Esophagus (tissue), 2 donors: Measurements from ENCODE around the gene COPG1. TPM values are rescaled to one million over a fixed set of nuclear protein-coding genes. Genes with fewer than 3 reads are reported as not detected.

Experiments used
- H3K27ac ChIP-seq, 2 donors: one replicate each; pipeline ENCODE4 v1.5.1; 2013; ENCODE audit warnings: low read depth in 2 of 2, mild to moderate bottlenecking in 2 of 2, inconsistent platforms in 1 of 2, low read length in 1 of 2, moderate library complexity in 1 of 2
- H3K27me3 ChIP-seq, 2 donors: one replicate each; pipeline ENCODE4 v1.6.1; 2013; ENCODE audit warnings: low read length in 2 of 2, control low read depth in 1 of 2, mild to moderate bottlenecking in 1 of 2; ENCODE audit not compliant: insufficient read depth in 2 of 2, control insufficient read depth in 1 of 2
- H3K36me3 ChIP-seq, 2 donors: one replicate each; pipeline ENCODE4 v1.6.1; 2013; ENCODE audit warnings: low read length in 1 of 2; ENCODE audit not compliant: control insufficient read depth in 2 of 2, insufficient read depth in 2 of 2
- H3K4me1 ChIP-seq, 2 donors: one replicate each; pipeline ENCODE4 v1.6.1; 2013; ENCODE audit warnings: low read length in 1 of 2; ENCODE audit not compliant: control insufficient read depth in 2 of 2, insufficient read depth in 2 of 2
- H3K4me3 ChIP-seq, 2 donors: one replicate each; pipeline ENCODE4 v1.5.1; 2013; ENCODE audit warnings: low read length in 2 of 2, mild to moderate bottlenecking in 2 of 2, low read depth in 1 of 2, moderate library complexity in 1 of 2
- H3K9me3 ChIP-seq, 2 donors: one replicate each; pipeline ENCODE4 v1.6.1; 2013; ENCODE audit warnings: mild to moderate bottlenecking in 2 of 2, low read depth in 1 of 2, low read length in 1 of 2, moderate library complexity in 1 of 2; ENCODE audit not compliant: control insufficient read depth in 2 of 2, insufficient read depth in 1 of 2
- WGBS, 2 donors: extraction: QIAGEN DNeasy Blood & Tissue Kit; methylation state at CpG; one replicate each; pipeline ENCODE4 v1.1.7; 2013; 5-methylcytosine and 5-hydroxymethylcytosine counted together
- polyA plus RNA-seq, 2 donors: library from polyadenylated mRNA; stranded (reverse); fragments of 200-250 nt; gene quantifications; one replicate each; pipeline ENCODE4 v1.2.3, GENCODE V29; 2013
- donor health status: healthy with polysubstance abuse.
- donor health status: Bipolar disorder and iron deficiency.

The COPG1 gene
- polyA plus RNA-seq, 2 donors, result 75.6 TPM

- H3K36me3 ChIP-seq, result peaks cover 0 to 2% of the 10 kb centered on the region in 2 donors
- H3K4me3 ChIP-seq, result no peak overlapping the region
- 90 to 91% methylated on average over 3 of the region's 3 CpGs for WGBS, 2 donors
- peaks cover 3 to 17% of the 10 kb centered on the region in 2 donors for H3K4me1 ChIP-seq
- peak overlapping the region; percentile 83 to 85 for H3K27ac ChIP-seq
- no peaks in the 10 kb centered on the region for H3K9me3 ChIP-seq
- no peaks in the 10 kb centered on the region for H3K27me3 ChIP-seq
Observed at GRCh38 chr3:129311054-129311902, 61.9 kb downstream of the COPG1 start.

DNA sequence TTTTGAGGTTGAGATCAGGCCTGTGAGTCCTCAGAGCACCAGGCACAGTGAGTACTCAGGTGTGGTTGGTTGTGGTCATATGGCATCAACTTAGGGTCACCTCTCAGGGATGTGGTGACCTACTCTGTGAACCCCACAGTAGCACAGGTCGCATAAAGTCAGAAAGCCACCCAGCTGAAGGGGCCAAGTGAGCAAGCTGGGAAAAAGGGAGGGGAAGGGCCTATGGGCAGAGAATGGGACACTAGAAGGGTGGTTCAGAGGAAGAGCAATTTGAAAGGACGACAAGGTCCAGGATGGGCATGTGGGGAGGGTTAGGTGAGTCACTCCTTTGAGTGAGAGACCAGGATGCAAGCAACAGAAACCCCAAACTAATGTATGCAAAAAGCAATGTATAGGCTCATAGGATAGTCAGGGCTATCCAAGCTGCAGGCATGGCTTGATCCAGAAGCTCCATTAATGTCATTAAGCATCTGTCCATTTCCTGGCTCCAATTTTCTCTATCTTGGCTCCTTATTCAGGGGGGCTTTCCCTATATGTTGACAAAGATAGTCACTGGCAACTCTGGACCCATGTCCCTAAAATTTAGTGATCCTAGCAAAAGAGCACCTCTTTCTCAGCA lies 62.7 kb downstream of the COPG1 start:
- Histone ChIP-seq H3K4me1 (peaks cover 8 to 17% of the 10 kb centered on the region in 2 donors), H3K36me3 (peaks cover 0 to 2% of the 10 kb centered on the region in 2 donors), H3K4me3 (no peak overlapping the region), H3K27me3 (no peaks in the 10 kb centered on the region), H3K9me3 (no peaks in the 10 kb centered on the region), H3K27ac (peak overlapping the region in 1 of 2 donors; percentile 23)
- WGBS, 2 donors, result 69 to 72% methylated on average over 2 of the region's 2 CpGs

- Histone ChIP-seq H3K9me3 (no peaks in the 10 kb centered on the region), H3K27me3 (no peaks in the 10 kb centered on the region), H3K4me1 (peaks cover 9 to 17% of the 10 kb centered on the region in 2 donors), H3K27ac (peak overlapping the region; percentile 11 to 77), H3K36me3 (no peaks in the 10 kb centered on the region), H3K4me3 (no peak overlapping the region)
Observed at GRCh38 chr3:129312671-129313414, 63.4 kb downstream of the COPG1 start.

DNA sequence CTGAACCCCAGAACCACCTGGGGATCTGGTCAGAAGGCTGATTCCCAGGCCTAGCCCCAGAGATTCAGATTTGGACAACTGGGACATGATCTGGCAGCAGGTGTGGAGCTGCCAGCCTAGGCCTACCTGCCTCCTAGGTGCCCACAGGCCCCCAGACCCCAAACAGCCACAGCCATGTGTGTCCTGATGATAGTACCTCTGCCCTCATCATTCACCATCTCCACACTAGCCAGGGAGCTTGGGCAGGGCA lies 63.9 kb downstream of the COPG1 start:
- Histone ChIP-seq H3K4me3 (no peak overlapping the region), H3K4me1 (peaks cover 9 to 17% of the 10 kb centered on the region in 2 donors), H3K36me3 (no peaks in the 10 kb centered on the region), H3K9me3 (no peaks in the 10 kb centered on the region), H3K27me3 (no peaks in the 10 kb centered on the region), H3K27ac (peak overlapping the region; percentile 77 to 90)

- peaks cover 9 to 17% of the 10 kb centered on the region in 2 donors for H3K4me1 ChIP-seq
- no peaks in the 10 kb centered on the region for H3K9me3 ChIP-seq
- 36 to 40% methylated on average over 7 of the region's 7 CpGs for WGBS, 2 donors
- H3K27ac ChIP-seq, result peak overlapping the region; percentile 77 to 90
- H3K27me3 ChIP-seq, result no peaks in the 10 kb centered on the region
- H3K36me3 ChIP-seq, result no peaks in the 10 kb centered on the region
- H3K4me3 ChIP-seq, result peak overlapping the region; percentile 84 to 86
Observed at GRCh38 chr3:129313665-129314385, 64.4 kb downstream of the COPG1 start.

- H3K36me3 ChIP-seq, result no peaks in the 10 kb centered on the region
- H3K9me3 ChIP-seq, result no peaks in the 10 kb centered on the region
- peaks cover 9 to 17% of the 10 kb centered on the region in 2 donors for H3K4me1 ChIP-seq
- H3K4me3 ChIP-seq, result peak overlapping the region; percentile 84 to 86
- 2% methylated on average over 53 of the region's 53 CpGs for WGBS, 2 donors
- peak overlapping the region; percentile 77 to 90 for H3K27ac ChIP-seq
- no peaks in the 10 kb centered on the region for H3K27me3 ChIP-seq
Observed at GRCh38 chr3:129314386-129315222, 65.2 kb downstream of the COPG1 start.

GRCh38 chr3:129315223-129315997 lies 66.0 kb downstream of the COPG1 start:
- H3K4me3 ChIP-seq, result peak overlapping the region; percentile 84 to 86
- H3K9me3 ChIP-seq, result no peaks in the 10 kb centered on the region
- 0 to 1% methylated on average over 74 to 80 of the region's 80 CpGs for WGBS, 2 donors
- peaks cover 9 to 14% of the 10 kb centered on the region in 2 donors for H3K4me1 ChIP-seq
- no peaks in the 10 kb centered on the region for H3K27me3 ChIP-seq
- no peaks in the 10 kb centered on the region for H3K36me3 ChIP-seq
- peak overlapping the region; percentile 77 to 90 for H3K27ac ChIP-seq

DNA sequence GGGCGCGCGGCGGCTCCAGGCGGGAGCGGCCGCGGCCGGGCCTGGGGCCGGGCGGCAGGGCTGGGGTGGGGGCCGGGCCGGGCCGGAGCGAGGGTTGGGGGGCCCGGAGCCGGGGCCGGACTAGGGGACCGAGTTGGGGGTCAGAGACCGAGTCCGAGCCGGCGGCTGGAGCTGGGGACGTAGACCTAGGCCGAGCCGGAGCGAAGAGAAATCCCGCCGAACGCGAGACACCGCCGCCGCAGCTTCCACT lies 66.5 kb downstream of the COPG1 start:
- H3K36me3 ChIP-seq, result peaks cover 0 to 4% of the 10 kb centered on the region in 2 donors
- no peaks in the 10 kb centered on the region for H3K9me3 ChIP-seq
- H3K4me3 ChIP-seq, result peak overlapping the region; percentile 84 to 86
- H3K27ac ChIP-seq, result peak overlapping the region; percentile 77 to 90
- 1% methylated on average over 16 to 34 of the region's 34 CpGs for WGBS, 2 donors
- peaks cover 9% of the 10 kb centered on the region in 2 donors for H3K4me1 ChIP-seq
- no peaks in the 10 kb centered on the region for H3K27me3 ChIP-seq
